HL-60 (cell line): ENCODE measurements around the gene PNO1.

Experiments
- GABPA ChIP-seq: IDR thresholded peaks from 2 replicates; pipeline ENCODE4 v1.6.1; 2012; ENCODE audit warnings: low read depth
- POLR2AphosphoS5 ChIP-seq: IDR thresholded peaks from 2 replicates; pipeline ENCODE4 v1.6.1; 2012; ENCODE audit warnings: low read depth
- SPI1 ChIP-seq: IDR thresholded peaks from 2 replicates; pipeline ENCODE4 v1.6.1; 2012; ENCODE audit warnings: low read depth, mild to moderate bottlenecking, borderline replicate concordance
- TF ChIP-seq, protein P1 (sequence below): IDR thresholded peaks from one replicate; pipeline ENCODE4 v1.5.1; 2011; ENCODE audit warnings: low read length, control low read depth, inconsistent platforms; ENCODE audit not compliant: insufficient read depth
- TF ChIP-seq, protein P2 (sequence below): IDR thresholded peaks from 2 replicates; pipeline ENCODE4 v1.6.1; 2012; ENCODE audit warnings: low read depth; ENCODE audit not compliant: insufficient replicate concordance

DNA sequence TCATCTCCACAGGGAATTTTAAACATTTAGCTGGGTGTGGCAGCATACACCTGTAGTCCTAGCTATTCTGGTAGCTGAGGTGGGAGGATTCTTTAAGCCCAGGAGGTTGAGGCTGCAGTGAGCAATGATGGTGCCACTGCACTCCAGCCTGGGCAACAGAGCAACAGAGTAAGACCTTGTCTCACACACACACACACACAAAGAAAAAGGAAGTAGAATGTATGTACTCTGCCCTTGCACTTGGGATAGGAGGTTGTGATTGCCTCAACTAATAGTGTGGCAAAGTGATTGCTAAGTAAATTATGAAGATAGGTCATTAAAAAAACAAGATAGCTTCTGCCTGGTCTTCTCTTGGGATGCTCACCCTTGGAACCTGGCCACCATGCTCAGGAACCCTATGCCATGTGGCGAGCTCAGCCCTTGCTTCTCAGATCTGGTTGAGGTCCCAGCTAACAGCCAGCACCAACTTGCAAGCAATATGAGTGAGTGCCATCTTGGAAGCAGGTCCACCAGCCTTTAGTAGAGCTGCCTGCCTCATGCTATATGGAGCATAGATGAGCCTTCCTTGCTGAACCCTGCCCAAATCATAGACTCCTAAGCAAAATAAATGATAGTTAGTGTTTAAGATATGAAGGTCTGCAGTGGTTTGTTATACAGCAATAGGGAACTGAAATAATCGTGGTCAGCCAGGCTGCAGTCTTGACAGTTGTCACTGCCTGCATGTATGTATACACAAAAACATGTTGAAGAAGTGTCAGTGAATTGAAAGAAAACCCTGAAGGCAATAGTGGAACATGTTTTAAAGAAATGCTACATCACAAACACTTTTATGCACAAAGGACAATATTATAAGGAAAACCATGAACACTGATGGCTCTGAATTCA lies 30.1 kb upstream of the PNO1 start:
- TF ChIP-seq, protein P1, sequence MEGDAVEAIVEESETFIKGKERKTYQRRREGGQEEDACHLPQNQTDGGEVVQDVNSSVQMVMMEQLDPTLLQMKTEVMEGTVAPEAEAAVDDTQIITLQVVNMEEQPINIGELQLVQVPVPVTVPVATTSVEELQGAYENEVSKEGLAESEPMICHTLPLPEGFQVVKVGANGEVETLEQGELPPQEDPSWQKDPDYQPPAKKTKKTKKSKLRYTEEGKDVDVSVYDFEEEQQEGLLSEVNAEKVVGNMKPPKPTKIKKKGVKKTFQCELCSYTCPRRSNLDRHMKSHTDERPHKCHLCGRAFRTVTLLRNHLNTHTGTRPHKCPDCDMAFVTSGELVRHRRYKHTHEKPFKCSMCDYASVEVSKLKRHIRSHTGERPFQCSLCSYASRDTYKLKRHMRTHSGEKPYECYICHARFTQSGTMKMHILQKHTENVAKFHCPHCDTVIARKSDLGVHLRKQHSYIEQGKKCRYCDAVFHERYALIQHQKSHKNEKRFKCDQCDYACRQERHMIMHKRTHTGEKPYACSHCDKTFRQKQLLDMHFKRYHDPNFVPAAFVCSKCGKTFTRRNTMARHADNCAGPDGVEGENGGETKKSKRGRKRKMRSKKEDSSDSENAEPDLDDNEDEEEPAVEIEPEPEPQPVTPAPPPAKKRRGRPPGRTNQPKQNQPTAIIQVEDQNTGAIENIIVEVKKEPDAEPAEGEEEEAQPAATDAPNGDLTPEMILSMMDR: no peak
- TF ChIP-seq POLR2AphosphoS5 (no peak), GABPA (no peak), SPI1 (no peak)
- TF ChIP-seq, protein P2, sequence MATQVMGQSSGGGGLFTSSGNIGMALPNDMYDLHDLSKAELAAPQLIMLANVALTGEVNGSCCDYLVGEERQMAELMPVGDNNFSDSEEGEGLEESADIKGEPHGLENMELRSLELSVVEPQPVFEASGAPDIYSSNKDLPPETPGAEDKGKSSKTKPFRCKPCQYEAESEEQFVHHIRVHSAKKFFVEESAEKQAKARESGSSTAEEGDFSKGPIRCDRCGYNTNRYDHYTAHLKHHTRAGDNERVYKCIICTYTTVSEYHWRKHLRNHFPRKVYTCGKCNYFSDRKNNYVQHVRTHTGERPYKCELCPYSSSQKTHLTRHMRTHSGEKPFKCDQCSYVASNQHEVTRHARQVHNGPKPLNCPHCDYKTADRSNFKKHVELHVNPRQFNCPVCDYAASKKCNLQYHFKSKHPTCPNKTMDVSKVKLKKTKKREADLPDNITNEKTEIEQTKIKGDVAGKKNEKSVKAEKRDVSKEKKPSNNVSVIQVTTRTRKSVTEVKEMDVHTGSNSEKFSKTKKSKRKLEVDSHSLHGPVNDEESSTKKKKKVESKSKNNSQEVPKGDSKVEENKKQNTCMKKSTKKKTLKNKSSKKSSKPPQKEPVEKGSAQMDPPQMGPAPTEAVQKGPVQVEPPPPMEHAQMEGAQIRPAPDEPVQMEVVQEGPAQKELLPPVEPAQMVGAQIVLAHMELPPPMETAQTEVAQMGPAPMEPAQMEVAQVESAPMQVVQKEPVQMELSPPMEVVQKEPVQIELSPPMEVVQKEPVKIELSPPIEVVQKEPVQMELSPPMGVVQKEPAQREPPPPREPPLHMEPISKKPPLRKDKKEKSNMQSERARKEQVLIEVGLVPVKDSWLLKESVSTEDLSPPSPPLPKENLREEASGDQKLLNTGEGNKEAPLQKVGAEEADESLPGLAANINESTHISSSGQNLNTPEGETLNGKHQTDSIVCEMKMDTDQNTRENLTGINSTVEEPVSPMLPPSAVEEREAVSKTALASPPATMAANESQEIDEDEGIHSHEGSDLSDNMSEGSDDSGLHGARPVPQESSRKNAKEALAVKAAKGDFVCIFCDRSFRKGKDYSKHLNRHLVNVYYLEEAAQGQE: no peak
